SIG-M5 treated with dmso at 0.1 percent for 504 hours (cell line): ENCODE measurements around the gene CLEC4M.
"Not testable (repeated sequence)": the region's sequence is repeated elsewhere in the genome, so short reads cannot be mapped to it uniquely, and the experiment has no call there.

ENCODE experiments used
- DNase-seq: peaks from one replicate; lab custom pipeline; 2025; ENCODE audit not compliant: unreplicated experiment; lab: John Stamatoyannopoulos, UW

CLEC4M gene

DNA sequence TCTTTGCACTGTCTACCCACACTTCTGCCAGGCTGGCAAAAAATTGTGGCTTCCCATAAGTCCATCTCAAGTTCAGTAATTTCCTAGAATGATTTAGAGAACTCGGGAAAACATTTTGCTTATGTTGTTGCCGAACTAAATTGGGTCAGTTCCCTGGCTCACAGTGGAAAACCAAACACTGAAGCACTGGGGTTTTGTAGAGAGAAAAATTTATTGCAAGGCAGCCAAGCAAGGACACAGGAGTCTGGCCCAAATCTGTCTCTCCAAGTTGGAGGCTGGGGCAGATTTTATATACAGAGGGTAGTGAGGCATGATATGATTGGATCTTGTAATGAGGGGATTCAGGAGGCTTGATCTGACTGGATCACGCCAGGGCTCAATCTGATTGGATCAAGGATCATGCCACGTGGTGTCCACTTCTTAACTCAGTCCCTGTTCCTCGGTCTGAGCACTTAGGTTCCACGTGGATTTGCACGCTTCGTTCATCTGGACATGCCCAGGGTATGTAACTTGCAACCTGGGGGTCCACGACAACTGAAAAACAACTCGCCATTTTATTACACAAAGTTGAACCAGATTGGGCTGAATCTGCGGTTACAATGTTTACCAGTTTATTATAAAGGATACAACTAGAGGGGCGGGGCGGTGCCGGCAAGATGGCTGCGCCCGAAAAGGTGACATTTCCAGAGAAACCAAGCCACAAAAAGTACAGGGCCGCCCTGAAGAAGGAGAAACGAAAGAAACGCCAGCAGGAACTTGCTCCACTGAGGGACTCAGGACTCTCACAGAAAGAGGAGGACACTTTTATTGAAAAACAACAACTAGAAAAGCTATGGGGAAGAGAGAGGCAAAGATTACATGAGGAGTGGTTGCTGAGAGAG lies 23.0 kb upstream of the CLEC4M start:
- DNase-seq, result no peak

DNA sequence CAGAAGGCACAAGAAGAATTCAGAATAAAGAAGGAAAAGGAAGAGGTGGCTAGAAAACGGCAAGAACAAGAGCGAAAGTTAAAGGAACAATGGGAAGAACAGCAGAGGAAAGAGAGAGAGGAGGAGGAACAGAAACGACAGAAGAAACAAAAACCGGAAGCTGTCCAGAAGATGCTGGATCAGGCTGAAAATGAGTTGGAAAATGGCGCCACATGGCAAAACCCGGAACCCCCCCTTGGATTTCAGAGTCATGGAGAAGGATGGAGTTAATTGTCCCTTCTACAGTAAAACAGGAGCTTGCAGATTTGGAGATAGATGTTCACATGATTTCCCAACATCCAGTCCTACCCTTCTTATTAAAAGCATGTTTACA lies 22.4 kb upstream of the CLEC4M start:
- DNase-seq, result peak; percentile 15

GRCh38 chr19:7742575-7742974 lies 20.5 kb upstream of the CLEC4M start:
- DNase-seq, result no peak

- no peak for DNase-seq
These were observed 20.1 kb upstream of the CLEC4M start for GRCh38 chr19:7742991-7743390.

- no peak for DNase-seq
These were observed 19.6 kb upstream of the CLEC4M start for GRCh38 chr19:7743425-7743841.

GRCh38 chr19:7744199-7744786 lies 18.8 kb upstream of the CLEC4M start:
- DNase-seq, result no peak

- no peak for DNase-seq
These were observed 18.0 kb upstream of the CLEC4M start for GRCh38 chr19:7744871-7745650.

GRCh38 chr19:7746306-7746705 lies 16.7 kb upstream of the CLEC4M start:
- not testable (repeated sequence) for DNase-seq

GRCh38 chr19:7746903-7747884 lies 15.8 kb upstream of the CLEC4M start, which contains the start of gene CD209:
Gene CD209 (minus strand): TSS chr19:7747534. CDS start chr19:7747511, 23 bp downstream.
- peak; percentile 37 for DNase-seq

DNA sequence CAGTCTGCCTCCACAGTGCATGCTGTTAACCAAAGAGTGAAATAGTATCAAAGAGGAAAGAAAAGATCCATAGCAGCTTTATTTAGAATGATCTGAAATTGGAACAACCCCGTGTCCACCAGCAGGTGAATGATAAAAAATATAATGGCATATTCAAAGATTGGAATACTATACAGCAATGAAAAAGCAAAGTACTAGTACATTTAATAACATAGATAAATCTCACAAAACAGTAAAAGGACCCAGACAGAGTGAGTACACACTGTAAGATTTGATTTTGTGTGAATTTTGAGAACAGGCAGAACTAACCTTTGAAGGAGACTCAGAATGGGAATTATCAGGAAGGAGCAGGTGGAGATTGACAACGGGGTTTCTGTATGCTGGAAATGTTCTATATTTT lies 14.9 kb upstream of the CLEC4M start:
- no peak for DNase-seq

DNA sequence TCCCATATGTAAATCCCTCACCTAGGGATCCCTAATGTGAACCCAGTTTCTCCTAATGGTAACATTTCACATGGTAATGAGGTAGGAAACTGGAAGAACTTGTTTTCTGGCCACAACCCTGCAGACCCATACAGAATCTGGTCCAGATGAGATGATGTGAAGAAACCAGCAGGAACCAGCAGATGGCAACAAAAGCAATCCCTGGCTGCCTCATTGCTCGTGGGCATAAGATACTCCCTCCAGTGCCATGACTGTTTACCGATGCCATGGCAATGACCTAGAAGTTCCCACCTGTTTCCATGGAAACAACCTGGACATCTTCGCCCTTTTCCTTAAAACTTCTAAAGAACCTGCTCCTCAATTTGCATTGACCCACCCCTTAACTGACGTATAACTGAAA lies 14.3 kb upstream of the CLEC4M start:
- DNase-seq, result peak; percentile 51

DNA sequence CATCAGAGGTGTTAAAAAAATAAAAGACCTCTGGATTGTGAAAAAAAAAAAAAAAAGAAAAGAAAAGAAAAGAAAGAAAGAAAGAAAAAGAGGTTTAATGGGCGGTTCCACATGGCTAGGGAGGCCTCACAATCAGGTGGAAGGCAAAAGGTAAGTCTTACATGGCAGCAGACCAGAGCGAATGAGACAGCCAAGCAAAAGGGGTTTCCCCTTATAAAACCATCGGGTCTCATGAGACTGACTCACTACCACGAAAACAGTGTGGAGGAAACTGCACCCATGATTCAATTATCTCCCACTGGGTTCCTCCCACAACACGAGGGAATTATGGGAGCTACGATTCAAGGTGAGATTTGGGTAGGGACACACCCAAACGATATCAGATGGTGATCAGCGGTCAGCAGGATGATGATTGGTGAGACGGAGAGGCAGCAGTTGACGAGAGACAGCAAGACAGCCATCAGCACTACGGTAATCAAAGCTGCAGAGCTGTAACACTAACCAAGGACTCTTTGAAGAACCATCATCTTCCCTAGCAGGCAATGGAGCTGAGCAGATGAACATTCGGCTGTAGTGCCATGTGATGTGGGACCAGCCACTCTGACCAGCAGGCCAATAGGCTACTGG lies 11.8 kb upstream of the CLEC4M start:
- no peak for DNase-seq

- DNase-seq, result no peak
These were observed 6.8 kb upstream of the CLEC4M start for GRCh38 chr19:7756258-7756657.

DNA sequence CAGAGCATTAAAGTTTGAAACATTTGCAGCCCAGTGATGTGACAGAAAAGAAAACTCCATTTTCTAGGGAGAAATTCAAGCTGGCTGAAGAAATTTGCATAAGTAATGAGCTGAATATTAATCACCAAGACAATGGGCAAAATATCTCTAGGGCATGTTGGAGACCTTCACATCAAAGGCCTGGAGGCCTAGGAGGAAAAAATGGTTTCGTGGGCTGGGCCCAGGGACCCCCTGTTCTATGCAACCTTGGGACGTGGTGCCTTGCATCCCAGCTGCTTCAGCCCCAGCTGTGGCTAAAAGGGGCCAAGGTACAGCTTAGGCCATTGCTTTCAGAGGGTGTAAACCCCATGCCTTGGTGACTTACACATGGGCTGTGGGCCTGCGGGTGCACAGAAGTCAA lies 5.7 kb upstream of the CLEC4M start:
- no peak for DNase-seq

DNA sequence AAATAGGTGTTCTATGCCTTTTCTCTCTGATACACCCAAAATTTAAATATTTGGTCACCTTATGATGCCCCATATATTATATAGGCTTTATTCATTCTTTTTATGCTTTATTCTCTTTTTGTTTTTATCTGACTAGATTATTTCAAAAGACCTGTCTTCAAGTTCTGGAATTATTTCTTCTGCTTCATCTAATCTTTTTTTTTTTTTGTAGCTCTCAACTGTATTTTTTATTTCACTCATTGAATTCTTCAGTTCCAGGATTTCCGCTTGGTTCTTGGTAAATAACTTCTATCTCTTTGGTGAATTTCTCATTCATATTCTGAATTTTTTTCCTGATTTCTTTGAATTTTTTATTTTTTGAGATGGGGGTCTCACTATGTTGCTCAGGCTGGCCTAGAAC lies 3.9 kb upstream of the CLEC4M start:
- DNase-seq, result no peak

DNA sequence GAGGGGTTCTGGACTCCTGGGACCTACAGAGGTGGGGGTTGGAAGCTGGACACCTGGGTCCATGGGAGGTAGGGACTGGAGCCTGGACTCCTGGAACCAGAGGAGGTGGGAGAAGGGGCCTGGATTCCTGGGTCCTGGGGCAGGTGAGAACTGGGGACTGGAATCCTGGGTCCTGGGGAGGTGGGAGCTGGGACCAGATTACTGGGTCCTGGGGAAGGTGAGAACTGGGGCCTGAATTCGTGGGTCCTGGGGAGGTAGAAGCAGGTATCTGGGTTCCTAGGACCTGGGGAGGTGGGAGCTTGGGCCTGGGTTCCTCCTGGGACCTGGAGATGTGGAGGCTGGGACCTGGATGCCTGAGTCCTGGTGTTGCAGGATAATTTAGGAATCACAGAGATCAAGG lies 653 bp downstream of the CLEC4M start:
- DNase-seq, result no peak

DNA sequence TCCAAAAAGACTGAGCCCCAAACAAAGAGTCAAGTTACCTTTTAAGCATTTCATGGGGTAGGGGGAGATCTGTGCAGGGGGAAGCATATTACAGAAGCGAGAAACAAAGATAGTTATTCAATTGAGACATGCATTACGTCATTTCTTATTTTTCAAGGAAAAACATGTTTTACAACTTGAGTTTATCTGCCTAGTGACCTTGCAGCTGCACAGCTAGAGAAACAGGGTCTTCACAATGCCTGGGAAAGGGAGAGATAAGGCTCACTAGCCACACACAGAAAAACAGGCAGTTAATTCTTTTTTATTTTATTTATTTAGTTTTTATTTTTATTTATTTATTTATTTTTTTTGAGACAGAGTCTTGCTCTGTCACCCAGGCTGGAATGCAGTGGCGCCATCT lies 1.1 kb downstream of the CLEC4M start:
- not testable (repeated sequence) for DNase-seq

DNA sequence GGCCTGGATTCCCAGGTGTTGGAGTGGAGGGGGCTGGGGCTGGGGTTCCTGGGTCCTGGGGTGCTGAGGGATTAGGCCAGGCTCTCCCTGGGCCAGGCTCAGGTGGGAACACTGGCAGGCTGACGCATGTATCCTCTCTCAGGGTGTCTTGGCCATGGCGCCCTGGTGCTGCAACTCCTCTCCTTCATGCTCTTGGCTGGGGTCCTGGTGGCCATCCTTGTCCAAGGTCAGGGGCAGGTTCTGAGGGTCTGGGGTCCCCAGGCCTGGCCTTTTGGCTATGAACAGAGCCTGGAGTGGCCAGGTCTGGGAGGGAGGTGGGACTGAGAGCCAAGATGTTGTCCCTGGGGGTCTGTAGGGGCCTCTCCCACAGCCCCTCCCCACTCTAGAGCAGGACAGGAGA lies 2.0 kb downstream of the CLEC4M start:
- DNase-seq, result not testable (repeated sequence)

GRCh38 chr19:7766535-7766934 lies 3.5 kb downstream of the CLEC4M start:
- no peak for DNase-seq

DNA sequence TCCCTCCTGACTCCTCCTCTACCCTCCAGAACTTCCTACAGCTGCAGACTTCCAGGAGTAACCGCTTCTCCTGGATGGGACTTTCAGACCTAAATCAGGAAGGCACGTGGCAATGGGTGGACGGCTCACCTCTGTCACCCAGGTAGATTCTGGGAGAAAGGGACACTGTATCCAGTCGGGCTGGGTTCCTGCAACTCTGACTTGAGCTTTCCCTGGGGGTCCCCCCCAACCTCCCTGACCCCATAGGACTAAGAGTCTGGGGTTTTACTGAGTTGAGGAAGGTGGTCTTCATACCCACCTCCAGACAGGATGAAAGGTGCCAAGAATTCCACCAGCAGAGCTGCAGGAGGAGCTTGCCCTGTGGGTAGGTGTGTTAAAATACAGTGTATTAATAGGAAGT lies 4.4 kb downstream of the CLEC4M start:
- no peak for DNase-seq
